ENCODE data around the gene POU3F4. TPM values are rescaled to one million over a fixed set of nuclear protein-coding genes. Genes with fewer than 3 reads are reported as not detected.

Gene POU3F4
- total RNA-seq (2022; extraction: Qiagen RNA extraction): not detected in 5 replicates

DNA sequence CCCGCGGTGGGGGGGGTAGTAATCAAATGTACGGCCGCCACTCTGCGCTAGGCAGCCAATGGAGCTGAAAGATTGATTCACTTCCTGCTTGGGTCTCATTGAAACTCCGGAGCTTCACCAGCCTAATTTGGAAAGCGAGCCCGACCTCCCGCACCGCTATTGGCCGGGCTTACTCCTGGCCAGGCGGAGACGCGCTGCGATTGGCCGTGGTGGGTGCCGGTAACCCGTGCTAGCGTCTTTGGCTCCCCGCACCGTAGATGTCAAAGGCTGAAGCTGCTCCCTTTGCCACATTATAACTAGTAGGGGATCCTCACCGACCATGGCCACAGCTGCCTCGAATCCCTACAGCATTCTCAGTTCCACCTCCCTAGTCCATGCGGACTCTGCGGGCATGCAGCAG lies at the start of gene POU3F4:
Gene POU3F4, plus strand, starts transcription at position 285 of the 400 bp plus-strand sequence. Its CDS starts 35 bp downstream, at position 320.

Data from A549 treated with dexamethasone at 1 μM for 4 hours (cell line).